Lower leg skin (tissue), 4 donors: ENCODE data around the gene TIMD4. TPM values are rescaled to one million over a fixed set of nuclear protein-coding genes. Genes with fewer than 3 reads are reported as not detected.
"Not testable (repeated sequence)": the region's sequence is repeated elsewhere in the genome, so short reads cannot be mapped to it uniquely, and the experiment has no call there.

Experiments used
- DNase-seq, 2 donors: peaks; one replicate each; pipeline ENCODE4 v3.0.0-alpha.2; 2019; ENCODE audit warnings: low spot score in 2 of 2
- H3K4me3 ChIP-seq: fragments of 200-600 bp; sonication (generic); 2 replicates; pipeline ENCODE4 v1.5.1; 2017; ENCODE audit warnings: mild to moderate bottlenecking, low read depth; ENCODE audit not compliant: poor library complexity, severe bottlenecking
- POLR2A ChIP-seq, 2 donors: fragments of 450-650 bp; IDR thresholded peaks; one replicate each; pipeline ENCODE4 v1.6.1; 2016 to 2017; ENCODE audit warnings: antibody characterized with exemption in 2 of 2, mild to moderate bottlenecking in 1 of 2, moderate library complexity in 1 of 2
- WGBS, 2 donors: methylation state at CpG; one replicate each; pipeline ENCODE4 v1.1.5; 2018; 5-methylcytosine and 5-hydroxymethylcytosine counted together
- intact Hi-C: fragments of 100-400 bp; cut with DNase I; formaldehyde crosslinking; loops from one replicate; pipeline ENCODE4 v1.15.0; 2023; ENCODE audit warnings: low total_unique reads
- total RNA-seq, 4 donors: library from RNA; depleted of rRNA; stranded (reverse); fragments of >200 nt; gene quantifications; one replicate each; pipeline ENCODE4 v1.1.0, GENCODE V29; 2016
- TF ChIP-seq, protein P1 (sequence below), 3 donors: fragments of 450-650 bp; IDR thresholded peaks; one replicate each; pipeline ENCODE4 v1.5.1; 2016; ENCODE audit warnings: antibody characterized with exemption in 3 of 3, mild to moderate bottlenecking in 3 of 3, moderate library complexity in 2 of 3

Gene TIMD4
- total RNA-seq, 4 donors from 2014 or later = 0.23 to 0.71 TPM; not detected in 2

- WGBS, 2 donors = 83 to 89% methylated on average over 6 of the region's 6 CpGs
These were observed 11.3 kb upstream of the TIMD4 start for GRCh38 chr5:156974328-156974727.

DNA sequence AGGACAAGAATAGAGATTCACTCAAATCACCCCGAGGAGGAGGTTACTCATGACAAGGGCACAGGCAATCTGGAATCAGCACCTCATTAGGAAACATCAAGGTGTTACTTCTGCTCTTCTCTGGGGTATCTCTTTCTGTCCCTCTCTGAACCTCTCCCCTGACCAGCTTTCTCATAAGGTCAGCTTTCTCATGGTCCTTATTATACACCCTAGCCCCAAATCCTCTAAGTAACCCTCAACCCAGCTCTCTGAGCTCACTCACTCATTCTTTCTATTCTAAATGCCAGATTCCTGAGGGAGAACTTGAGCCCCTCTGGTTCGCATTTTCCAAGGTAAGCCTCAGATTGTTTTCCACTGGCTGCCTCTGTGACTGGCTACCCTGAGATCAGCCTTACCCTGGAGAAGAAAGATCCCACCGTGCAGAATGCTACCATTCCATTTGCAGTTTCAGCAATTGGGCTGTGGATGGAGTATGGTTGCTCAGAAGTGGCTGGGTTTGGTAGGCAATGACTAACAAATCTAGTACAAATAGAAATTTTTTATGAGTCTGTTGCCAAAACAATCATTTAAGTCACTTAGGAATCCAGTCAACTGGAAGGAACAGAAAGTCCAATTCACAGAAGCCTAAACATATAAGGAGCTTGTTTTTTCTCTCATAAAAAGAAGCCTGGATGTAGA is 9.0 kb upstream of the TIMD4 start:
- intact Hi-C loops = no loop called here
- 84% methylated on average over 3 of the region's 3 CpGs for WGBS, 2 donors
- H3K4me3 ChIP-seq = no peak overlapping the region
- DNase-seq = no peak
- TF ChIP-seq, protein P1, sequence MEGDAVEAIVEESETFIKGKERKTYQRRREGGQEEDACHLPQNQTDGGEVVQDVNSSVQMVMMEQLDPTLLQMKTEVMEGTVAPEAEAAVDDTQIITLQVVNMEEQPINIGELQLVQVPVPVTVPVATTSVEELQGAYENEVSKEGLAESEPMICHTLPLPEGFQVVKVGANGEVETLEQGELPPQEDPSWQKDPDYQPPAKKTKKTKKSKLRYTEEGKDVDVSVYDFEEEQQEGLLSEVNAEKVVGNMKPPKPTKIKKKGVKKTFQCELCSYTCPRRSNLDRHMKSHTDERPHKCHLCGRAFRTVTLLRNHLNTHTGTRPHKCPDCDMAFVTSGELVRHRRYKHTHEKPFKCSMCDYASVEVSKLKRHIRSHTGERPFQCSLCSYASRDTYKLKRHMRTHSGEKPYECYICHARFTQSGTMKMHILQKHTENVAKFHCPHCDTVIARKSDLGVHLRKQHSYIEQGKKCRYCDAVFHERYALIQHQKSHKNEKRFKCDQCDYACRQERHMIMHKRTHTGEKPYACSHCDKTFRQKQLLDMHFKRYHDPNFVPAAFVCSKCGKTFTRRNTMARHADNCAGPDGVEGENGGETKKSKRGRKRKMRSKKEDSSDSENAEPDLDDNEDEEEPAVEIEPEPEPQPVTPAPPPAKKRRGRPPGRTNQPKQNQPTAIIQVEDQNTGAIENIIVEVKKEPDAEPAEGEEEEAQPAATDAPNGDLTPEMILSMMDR (IDR thresholded peaks at IDR 0.05) = no peak
- TF ChIP-seq POLR2A (IDR thresholded peaks at IDR 0.05) = no peak

More at GRCh38 chr5:156974328-156974727, 11.3 kb upstream of the TIMD4 start:
- no peak overlapping the region for H3K4me3 ChIP-seq
- no peak for DNase-seq
- TF ChIP-seq, protein P1 (IDR thresholded peaks at IDR 0.05) = no peak
- TF ChIP-seq POLR2A (IDR thresholded peaks at IDR 0.05) = no peak
- intact Hi-C loops = no loop called here

- WGBS, 2 donors = 89 to 90% methylated on average over 3 of the region's 3 CpGs
- no peak for DNase-seq
- no peak overlapping the region for H3K4me3 ChIP-seq
- intact Hi-C loops = no loop called here
- TF ChIP-seq, protein P1 (IDR thresholded peaks at IDR 0.05) = no peak
- no peak for TF ChIP-seq POLR2A (IDR thresholded peaks at IDR 0.05)
These were observed 8.4 kb upstream of the TIMD4 start for GRCh38 chr5:156971415-156971814.

- intact Hi-C loops, H3K4me3 ChIP-seq, DNase-seq: not testable (repeated sequence)
- 83 to 86% methylated on average over 3 of the region's 3 CpGs for WGBS, 2 donors
These were observed 4.4 kb upstream of the TIMD4 start for GRCh38 chr5:156967386-156967785.

GRCh38 chr5:156956321-156956720 is 6.7 kb downstream of the TIMD4 start:
- DNase-seq = no peak
- intact Hi-C loops = no loop called here
- no peak for TF ChIP-seq POLR2A (IDR thresholded peaks at IDR 0.05)
- TF ChIP-seq, protein P1 (IDR thresholded peaks at IDR 0.05) = no peak

DNA sequence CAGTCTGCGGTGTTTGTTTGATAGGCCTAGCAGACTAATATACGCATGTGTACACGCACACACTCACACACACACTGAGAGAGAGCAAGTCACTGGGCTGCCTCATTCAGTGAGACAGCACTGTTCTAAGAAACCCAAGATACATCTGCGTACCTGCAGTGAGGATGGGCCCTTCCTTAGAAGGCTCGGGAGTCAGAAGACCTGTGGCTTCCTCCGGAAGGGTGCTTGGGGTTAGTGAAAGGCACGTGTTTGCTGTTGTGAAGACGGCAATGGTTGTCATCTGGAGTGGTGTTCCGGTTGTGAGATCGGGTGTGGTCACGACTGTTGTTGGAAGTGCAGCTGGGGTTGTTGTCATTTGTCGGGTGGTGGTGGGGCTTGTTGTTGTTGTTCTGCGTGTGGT is 11.7 kb downstream of the TIMD4 start:
- 92 to 97% methylated on average over 13 of the region's 13 CpGs for WGBS, 2 donors
- no peak overlapping the region for H3K4me3 ChIP-seq
- no peak for DNase-seq

More at GRCh38 chr5:156956321-156956720, 6.7 kb downstream of the TIMD4 start:
- no peak overlapping the region for H3K4me3 ChIP-seq

More for the DNA sequence above, 11.7 kb downstream of the TIMD4 start:
- TF ChIP-seq POLR2A (IDR thresholded peaks at IDR 0.05) = no peak
- TF ChIP-seq, protein P1 (IDR thresholded peaks at IDR 0.05) = no peak
- intact Hi-C loops = no loop called here
